HL-60 (cell line): ENCODE measurements around the gene RHOV.

Experiments used
- DNase-seq, 2 experiments: peaks; one replicate each; pipeline ENCODE4 v3.0.0-alpha.2; 2010 to 2020; ENCODE audit warnings: low read depth in 1 of 2, low spot score in 1 of 2
- H3K27ac ChIP-seq: fragments of 250-450 bp; sonication (Bioruptor Pico); replicated peaks from 2 replicates; pipeline ENCODE4 v1.5.1; 2020; ENCODE audit warnings: mild to moderate bottlenecking, moderate library complexity
- H3K27me3 ChIP-seq: fragments of 250-450 bp; sonication (Bioruptor Pico); 2 replicates; pipeline ENCODE4 v1.5.1; 2021; ENCODE audit warnings: mild to moderate bottlenecking, moderate library complexity; ENCODE audit not compliant: insufficient read depth, poor library complexity, severe bottlenecking
- H3K4me3 ChIP-seq: replicated peaks from 2 replicates; pipeline ENCODE4 v1.5.1; 2011; ENCODE audit warnings: mild to moderate bottlenecking, control low read depth, low read length; ENCODE audit not compliant: insufficient read depth
- CTCF ChIP-seq: IDR thresholded peaks from one replicate; pipeline ENCODE4 v1.5.1; 2011; ENCODE audit warnings: low read length, control low read depth, inconsistent platforms; ENCODE audit not compliant: insufficient read depth
- GABPA ChIP-seq: IDR thresholded peaks from 2 replicates; pipeline ENCODE4 v1.6.1; 2012; ENCODE audit warnings: low read depth
- POLR2AphosphoS5 ChIP-seq: IDR thresholded peaks from 2 replicates; pipeline ENCODE4 v1.6.1; 2012; ENCODE audit warnings: low read depth
- REST ChIP-seq: IDR thresholded peaks from 2 replicates; pipeline ENCODE4 v1.6.1; 2012; ENCODE audit warnings: low read depth; ENCODE audit not compliant: insufficient replicate concordance
- SPI1 ChIP-seq: IDR thresholded peaks from 2 replicates; pipeline ENCODE4 v1.6.1; 2012; ENCODE audit warnings: low read depth, mild to moderate bottlenecking, borderline replicate concordance

RHOV gene

GRCh38 chr15:40891138-40891537, 17.1 kb upstream of the RHOV start:
- Histone ChIP-seq H3K4me3 (no peak overlapping the region), H3K27ac (no peak overlapping the region), H3K27me3 (no peaks in the 10 kb centered on the region)
- TF ChIP-seq SPI1 = no peak
- no peak for TF ChIP-seq REST
- TF ChIP-seq POLR2AphosphoS5 = no peak
- no peak for TF ChIP-seq CTCF
- TF ChIP-seq GABPA = no peak
- no peak for DNase-seq

- TF ChIP-seq POLR2AphosphoS5 = no peak
- TF ChIP-seq GABPA = no peak
- no peak for TF ChIP-seq REST
- TF ChIP-seq CTCF = no peak
- TF ChIP-seq SPI1 = no peak
Observed at GRCh38 chr15:40889112-40889511, 15.1 kb upstream of the RHOV start.

GRCh38 chr15:40886586-40886985, 12.6 kb upstream of the RHOV start:
- H3K27me3 ChIP-seq = no peaks in the 10 kb centered on the region
- TF ChIP-seq REST (no peak), GABPA (no peak), CTCF (no peak), SPI1 (no peak), POLR2AphosphoS5 (no peak)
- H3K27ac ChIP-seq = no peak overlapping the region
- DNase-seq = no peak
- no peak overlapping the region for H3K4me3 ChIP-seq

More at GRCh38 chr15:40889112-40889511, 15.1 kb upstream of the RHOV start:
- Histone ChIP-seq H3K27ac (no peak overlapping the region), H3K27me3 (no peaks in the 10 kb centered on the region), H3K4me3 (no peak overlapping the region)
- DNase-seq = no peak
